GM19240 (cell line): ENCODE results near the gene ZP2.
"Not testable (repeated sequence)": the region's sequence is repeated elsewhere in the genome, so short reads cannot be mapped to it uniquely, and the experiment has no call there.

Experiments used
- DNase-seq: peaks from one replicate; pipeline ENCODE4 v3.0.0; 2011; ENCODE audit warnings: low spot score; ENCODE audit not compliant: insufficient read length

Gene ZP2

GRCh38 chr16:21217121-21217520 lies 5.7 kb upstream of the ZP2 start:
- DNase-seq, result no peak

GRCh38 chr16:21214086-21214485 lies 2.7 kb upstream of the ZP2 start:
- DNase-seq, result no peak

- DNase-seq, result no peak
These were observed 2.7 kb downstream of the ZP2 start for GRCh38 chr16:21208446-21209230.

GRCh38 chr16:21206550-21206949 lies 4.8 kb downstream of the ZP2 start:
- no peak for DNase-seq

GRCh38 chr16:21205303-21205702 lies 6.1 kb downstream of the ZP2 start:
- no peak for DNase-seq

GRCh38 chr16:21203155-21203797 lies 8.1 kb downstream of the ZP2 start:
- no peak for DNase-seq

- DNase-seq, result no peak
These were observed 11.7 kb downstream of the ZP2 start for GRCh38 chr16:21199607-21200218.

- DNase-seq, result no peak
These were observed 13.8 kb downstream of the ZP2 start for GRCh38 chr16:21197621-21198020.

- no peak for DNase-seq
These were observed 14.3 kb downstream of the ZP2 start for GRCh38 chr16:21197112-21197511.

GRCh38 chr16:21195330-21195729 lies 16.0 kb downstream of the ZP2 start:
- DNase-seq, result not testable (repeated sequence)

- DNase-seq, result no peak
These were observed 16.5 kb downstream of the ZP2 start for GRCh38 chr16:21194771-21195301.

- DNase-seq, result no peak
These were observed 18.4 kb downstream of the ZP2 start for GRCh38 chr16:21192991-21193390.

GRCh38 chr16:21190599-21190998 lies 20.8 kb downstream of the ZP2 start:
- DNase-seq, result no peak

GRCh38 chr16:21190013-21190412 lies 21.4 kb downstream of the ZP2 start:
- no peak for DNase-seq

- DNase-seq, result no peak
These were observed 22.1 kb downstream of the ZP2 start for GRCh38 chr16:21189311-21189710.

- no peak for DNase-seq
These were observed 25.1 kb downstream of the ZP2 start for GRCh38 chr16:21186326-21186691.

GRCh38 chr16:21185659-21186325 lies 25.6 kb downstream of the ZP2 start:
- DNase-seq, result no peak

- no peak for DNase-seq
These were observed 26.5 kb downstream of the ZP2 start for GRCh38 chr16:21184834-21185233.

- no peak for DNase-seq
These were observed 27.4 kb downstream of the ZP2 start for GRCh38 chr16:21183995-21184394.

- DNase-seq, result no peak
These were observed 31.4 kb downstream of the ZP2 start for GRCh38 chr16:21179983-21180365.

GRCh38 chr16:21179126-21179982 lies 32.0 kb downstream of the ZP2 start:
- DNase-seq, result no peak
